Colonic mucosa (tissue), 4 donors: ENCODE measurements around the gene NFATC2IP. TPM values are rescaled to one million over a fixed set of nuclear protein-coding genes. Genes with fewer than 3 reads are reported as not detected.
"Not testable (repeated sequence)": the region's sequence is repeated elsewhere in the genome, so short reads cannot be mapped to it uniquely, and the experiment has no call there.

Source experiments
- DNase-seq: peaks from one replicate; pipeline ENCODE4 v3.0.0-alpha.2; 2020
- H3K27ac ChIP-seq: fragments of 200-600 bp; one replicate; pipeline ENCODE4 v1.8.0; 2021
- H3K27me3 ChIP-seq: fragments of 200-600 bp; one replicate; pipeline ENCODE4 v1.8.0; 2021
- H3K36me3 ChIP-seq: fragments of 200-600 bp; one replicate; pipeline ENCODE4 v1.8.0; 2021
- H3K4me1 ChIP-seq: fragments of 200-600 bp; one replicate; pipeline ENCODE4 v1.8.0; 2021; ENCODE audit warnings: mild to moderate bottlenecking
- H3K4me3 ChIP-seq: fragments of 200-600 bp; one replicate; pipeline ENCODE4 v1.8.0; 2021
- H3K9ac ChIP-seq, 2 donors: one replicate each; pipeline ENCODE4 v1.7.0; 2013; ENCODE audit warnings: control low read depth in 2 of 2, low read depth in 2 of 2, low read length in 2 of 2
- H3K9me3 ChIP-seq: fragments of 200-600 bp; one replicate; pipeline ENCODE4 v1.8.0; 2021
- CTCF ChIP-seq: fragments of 200-600 bp; IDR thresholded peaks from one replicate; pipeline ENCODE4 v1.8.0; 2022; ENCODE audit warnings: antibody characterized with exemption, mild to moderate bottlenecking
- intact Hi-C: fragments of 100-400 bp; cut with DNase I; formaldehyde crosslinking; loops from one replicate; pipeline ENCODE4 v1.14.1; 2022
- total RNA-seq, 2 donors: library from RNA; stranded (reverse); fragmentation: NEBNext Ultra II Directional in 1 of 2; extraction: Animal tissue kit (Norgen Biotek cat#: 25700) in 1 of 2; gene quantifications; one replicate each; pipeline ENCODE4 v1.2.1, GENCODE V29; 2021
- donor health status: healthy.
- donor health status: DM: no; HTN: no; CAD: no.
- donor health status: DM: no; HTN: no; CAD: no.

NFATC2IP gene
- total RNA-seq, 2 donors from 2014 or later = 33.3 to 57.1 TPM

- no peak for DNase-seq
- no peak for TF ChIP-seq CTCF
- Histone ChIP-seq H3K4me1 (no peaks in the 10 kb centered on the region), H3K9me3 (no peaks in the 10 kb centered on the region), H3K9ac (no peak overlapping the region), H3K4me3 (no peak overlapping the region), H3K36me3 (no peaks in the 10 kb centered on the region), H3K27me3 (no peaks in the 10 kb centered on the region), H3K27ac (no peak overlapping the region)
- intact Hi-C loops = no loop called here
These were observed 48.8 kb downstream of the NFATC2IP start for GRCh38 chr16:28999577-28999976.

GRCh38 chr16:29000019-29000418 is 49.3 kb downstream of the NFATC2IP start:
- H3K36me3 ChIP-seq = no peaks in the 10 kb centered on the region
- no peaks in the 10 kb centered on the region for H3K4me1 ChIP-seq
- H3K4me3 ChIP-seq = no peak overlapping the region
- H3K27ac ChIP-seq = no peak overlapping the region
- no peak overlapping the region for H3K9ac ChIP-seq
- no peaks in the 10 kb centered on the region for H3K27me3 ChIP-seq
- H3K9me3 ChIP-seq = no peaks in the 10 kb centered on the region
- TF ChIP-seq CTCF = no peak
- no peak for DNase-seq
- intact Hi-C loops = no loop called here

- H3K9ac ChIP-seq, H3K27ac ChIP-seq, intact Hi-C loops: not testable (repeated sequence)
These were observed 53.9 kb downstream of the NFATC2IP start for GRCh38 chr16:29004496-29005139.

GRCh38 chr16:29007730-29008593 is 57.2 kb downstream of the NFATC2IP start:
- Histone ChIP-seq H3K9me3 (no peaks in the 10 kb centered on the region), H3K27me3 (no peaks in the 10 kb centered on the region), H3K4me1 (no peaks in the 10 kb centered on the region), H3K4me3 (no peak overlapping the region), H3K9ac (no peak overlapping the region), H3K27ac (no peak overlapping the region), H3K36me3 (no peaks in the 10 kb centered on the region)
- intact Hi-C loops = no loop called here
- DNase-seq = no peak
- no peak for TF ChIP-seq CTCF

More at GRCh38 chr16:29004496-29005139, 53.9 kb downstream of the NFATC2IP start:
- not testable (repeated sequence) for H3K4me1 ChIP-seq, H3K36me3 ChIP-seq, H3K9me3 ChIP-seq, H3K4me3 ChIP-seq, H3K27me3 ChIP-seq, DNase-seq

- no peak for TF ChIP-seq CTCF
- Histone ChIP-seq H3K4me3 (no peak overlapping the region), H3K27me3 (no peaks in the 10 kb centered on the region), H3K9me3 (no peaks in the 10 kb centered on the region), H3K9ac (no peak overlapping the region), H3K36me3 (no peaks in the 10 kb centered on the region), H3K4me1 (no peaks in the 10 kb centered on the region), H3K27ac (no peak overlapping the region)
- no peak for DNase-seq
- intact Hi-C loops = no loop called here
These were observed 58.5 kb downstream of the NFATC2IP start for GRCh38 chr16:29009050-29009837.
